Activated CD8-positive, alpha-beta memory T cell treated with anti-CD3 and anti-CD28 coated beads, Interleukin-2, amount 10 ng/mL, durations not matched to agents 7 days and 5 days (primary cell): ENCODE results near the gene MAS1L. TPM values are rescaled to one million over a fixed set of nuclear protein-coding genes. Genes with fewer than 3 reads are reported as not detected.
"Not testable (repeated sequence)": the region's sequence is repeated elsewhere in the genome, so short reads cannot be mapped to it uniquely, and the experiment has no call there.

Source experiments
- ATAC-seq: fragments of 150-1000 bp; cut with Tn5 transposase; one replicate; pipeline ENCODE4 v1.10.0; 2021; ENCODE audit warnings: moderate library complexity
- CTCF ChIA-PET: fragments of 350-600 bp; sonication (Branson Sonifier 250); formaldehyde crosslinking; loops from one replicate; lab custom pipeline; 2021; ENCODE audit warnings: antibody characterized with exemption; lab: Charles Lee
- DNase-seq: peaks from one replicate; pipeline ENCODE4 v3.0.0-alpha.2; 2020
- H3K27ac Mint-ChIP-seq: one replicate; pipeline ENCODE4 v1.8.0; 2021; ENCODE audit warnings: mild to moderate bottlenecking, mixed read lengths
- H3K27me3 Mint-ChIP-seq: one replicate; pipeline ENCODE4 v1.8.0; 2021; ENCODE audit warnings: mixed read lengths
- H3K36me3 Mint-ChIP-seq: one replicate; pipeline ENCODE4 v1.8.0; 2021; ENCODE audit warnings: mild to moderate bottlenecking, mixed read lengths
- H3K4me1 Mint-ChIP-seq: one replicate; pipeline ENCODE4 v1.8.0; 2021; ENCODE audit warnings: mixed read lengths
- H3K4me3 Mint-ChIP-seq: one replicate; pipeline ENCODE4 v1.8.0; 2021; ENCODE audit warnings: mild to moderate bottlenecking, moderate library complexity, mixed read lengths
- H3K9me3 Mint-ChIP-seq: one replicate; pipeline ENCODE4 v1.8.0; 2022; ENCODE audit warnings: low read depth, mixed read lengths
- total RNA-seq, 2 experiments: library from RNA; stranded (reverse); gene quantifications; one replicate each; pipeline ENCODE4 v1.2.3, GENCODE V29; 2021

MAS1L gene
- total RNA-seq, 2 experiments from 2014 or later = not detected

DNA sequence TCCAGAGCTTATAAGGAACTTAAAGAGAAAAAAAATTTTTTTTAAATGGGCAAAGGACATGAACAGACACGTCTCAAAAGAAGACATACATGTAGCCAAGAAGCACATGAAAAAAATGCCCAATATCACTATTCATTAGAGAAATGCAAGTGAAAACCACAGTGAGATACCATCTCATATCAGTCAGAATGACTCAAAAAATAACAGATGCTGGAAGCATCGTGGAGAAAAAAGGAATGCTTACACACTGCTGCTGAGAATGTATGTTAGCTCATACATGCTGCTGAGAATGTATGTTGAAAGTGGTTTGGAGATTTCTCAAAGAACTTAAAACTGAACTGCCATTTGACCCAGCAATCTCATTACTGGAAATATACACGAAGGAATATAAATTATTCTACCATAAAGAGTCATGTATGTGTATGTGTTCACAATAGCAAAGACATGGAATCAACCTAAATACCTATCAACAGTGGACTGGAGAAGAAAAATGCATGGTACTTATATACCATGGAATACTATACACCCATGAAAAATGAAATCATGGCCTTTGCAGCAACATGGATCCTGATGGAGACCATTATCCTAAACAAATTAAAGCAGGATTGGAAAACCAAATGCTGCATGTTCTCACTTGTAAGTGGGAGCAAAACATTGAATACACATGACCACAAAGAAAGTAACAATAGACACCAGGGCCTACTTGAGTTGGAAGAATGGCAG is 36.1 kb downstream of the MAS1L start:
- DNase-seq (no peak), ATAC-seq (no peak)
- H3K27me3 Mint-ChIP-seq = peaks cover 15% of the 10 kb centered on the region
- no peaks in the 10 kb centered on the region for H3K4me1 Mint-ChIP-seq
- H3K4me3 Mint-ChIP-seq = no peak overlapping the region
- H3K36me3 Mint-ChIP-seq = no peaks in the 10 kb centered on the region
- H3K27ac Mint-ChIP-seq = no peak overlapping the region
- no peaks in the 10 kb centered on the region for H3K9me3 Mint-ChIP-seq
- CTCF ChIA-PET = no interaction called here

GRCh38 chr6:29447670-29448069 is 40.1 kb downstream of the MAS1L start:
- Mint-ChIP-seq H3K27me3 (peaks cover 25% of the 10 kb centered on the region), H3K9me3 (no peaks in the 10 kb centered on the region), H3K27ac (no peak overlapping the region), H3K4me1 (no peaks in the 10 kb centered on the region), H3K36me3 (no peaks in the 10 kb centered on the region), H3K4me3 (no peak overlapping the region)
- DNase-seq (no peak), ATAC-seq (no peak)
- CTCF ChIA-PET = no interaction called here

DNA sequence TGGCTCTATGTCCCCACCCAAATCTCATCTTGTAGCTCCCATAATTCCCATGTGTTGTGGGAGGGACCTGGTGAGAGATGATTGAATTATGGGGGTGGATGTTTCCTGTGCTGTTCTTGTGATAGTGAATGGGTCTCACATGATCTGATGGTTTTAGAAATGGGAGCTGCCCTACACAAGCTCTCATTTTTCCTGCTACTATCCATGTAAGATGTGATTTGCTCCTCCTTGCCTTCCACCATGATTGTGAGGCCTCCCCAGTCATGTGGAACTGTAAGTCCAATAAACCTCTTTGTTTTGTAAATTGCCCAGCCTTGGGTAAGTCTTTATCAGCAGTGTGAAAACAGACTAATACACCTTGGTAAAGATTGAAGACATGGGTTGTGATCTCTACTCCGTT is 43.7 kb downstream of the MAS1L start:
- peaks cover 34% of the 10 kb centered on the region for H3K27me3 Mint-ChIP-seq
- CTCF ChIA-PET, H3K4me1 Mint-ChIP-seq, DNase-seq, ATAC-seq, H3K36me3 Mint-ChIP-seq, H3K4me3 Mint-ChIP-seq, H3K9me3 Mint-ChIP-seq, H3K27ac Mint-ChIP-seq: not testable (repeated sequence)

DNA sequence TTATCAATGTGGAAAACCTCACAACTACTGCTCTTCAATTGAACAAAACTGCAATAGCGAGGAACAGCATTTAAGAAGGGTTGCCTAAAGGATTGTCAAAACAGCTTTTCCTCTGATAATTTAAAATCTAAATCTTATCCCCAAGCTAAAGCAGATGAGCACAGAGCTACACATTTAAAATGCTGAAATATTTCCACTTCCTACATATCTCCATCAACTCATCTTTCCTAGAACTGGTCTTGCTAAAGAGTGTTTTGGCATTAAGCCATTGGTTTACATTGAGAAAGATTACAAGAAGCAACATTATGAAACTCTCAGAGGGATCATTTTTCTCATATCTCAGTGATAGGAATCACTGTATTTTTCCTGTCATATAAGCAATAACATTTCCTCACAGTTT is 45.0 kb downstream of the MAS1L start:
- Mint-ChIP-seq H3K4me1 (no peaks in the 10 kb centered on the region), H3K27me3 (peaks cover 39% of the 10 kb centered on the region), H3K27ac (no peak overlapping the region), H3K4me3 (no peak overlapping the region), H3K9me3 (no peaks in the 10 kb centered on the region), H3K36me3 (no peaks in the 10 kb centered on the region)
- DNase-seq (no peak), ATAC-seq (no peak)
- CTCF ChIA-PET = no interaction called here

DNA sequence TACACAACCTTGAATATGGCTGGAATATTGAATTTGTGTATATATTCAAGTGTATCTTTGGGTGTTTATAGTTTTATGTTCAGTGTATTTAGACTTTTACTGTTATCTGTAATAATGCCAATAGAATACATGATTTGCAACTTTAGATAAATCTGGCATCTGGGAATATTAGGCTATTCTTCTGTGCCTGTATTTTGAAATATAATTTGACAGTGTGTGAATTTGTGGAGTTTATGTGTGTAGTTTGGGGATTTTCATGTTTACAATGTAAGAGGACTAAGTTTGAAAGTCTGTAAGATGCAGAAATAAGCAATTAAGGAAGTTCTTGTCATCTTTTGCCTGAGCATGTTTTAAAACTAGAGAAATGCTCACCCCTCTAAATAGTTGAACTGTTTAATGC is 48.8 kb downstream of the MAS1L start, which contains the start of gene OR10C1:
Gene OR10C1, plus strand, starts transcription at position 301 of the 400 bp plus-strand sequence. CDS start 710 bp downstream, outside the sequence.
- CTCF ChIA-PET = interaction anchor here (0.6 kb wide), 1 partner anchor 214 kb away, joined by 3 read pairs; no protein-coding TSS in a partner anchor
- no peaks in the 10 kb centered on the region for H3K9me3 Mint-ChIP-seq
- peaks cover 35% of the 10 kb centered on the region for H3K27me3 Mint-ChIP-seq
- DNase-seq (no peak), ATAC-seq (no peak)
- H3K4me3 Mint-ChIP-seq = no peak within 1 kb of the TSS
- no peaks in the 10 kb centered on the region for H3K4me1 Mint-ChIP-seq
- no peak within 1 kb of the TSS for H3K27ac Mint-ChIP-seq
- no peaks in the 10 kb centered on the region for H3K36me3 Mint-ChIP-seq

- CTCF ChIA-PET, H3K4me1 Mint-ChIP-seq, H3K4me3 Mint-ChIP-seq, ATAC-seq, H3K36me3 Mint-ChIP-seq, H3K27ac Mint-ChIP-seq, DNase-seq, H3K9me3 Mint-ChIP-seq: not testable (repeated sequence)
- peaks cover 40% of the 10 kb centered on the region for H3K27me3 Mint-ChIP-seq
These were observed 51.0 kb downstream of the MAS1L start for GRCh38 chr6:29436730-29437129.

Other genes starting within 250 kb of the MAS1L start
- gene OR14J1, start 186.3 kb downstream of the MAS1L start, total RNA-seq = not detected
- gene OR5V1, start 119.1 kb downstream of the MAS1L start, total RNA-seq = not detected
- not detected for gene OR12D3, start 112.7 kb downstream of the MAS1L start, total RNA-seq
- gene OR12D2, start 92.3 kb downstream of the MAS1L start, total RNA-seq = not detected
- not detected for gene OR12D1, start 73.0 kb downstream of the MAS1L start, total RNA-seq
- not detected for gene OR10C1, start 48.6 kb downstream of the MAS1L start, total RNA-seq
- gene OR11A1, start 30.9 kb downstream of the MAS1L start, total RNA-seq = not detected
- gene OR2H1, start 30.8 kb downstream of the MAS1L start, total RNA-seq = not detected
- 1 to 10 TPM in 1 of 2 experiments, not detected in 1; 1.6 TPM for gene UBD, start 71.8 kb upstream of the MAS1L start, total RNA-seq
- not detected for gene OR2H2, start 97.2 kb upstream of the MAS1L start, total RNA-seq
- gene GABBR1, start 145.2 kb upstream of the MAS1L start, total RNA-seq = 1 to 10 TPM; 6.0 to 8.1 TPM
- gene MOG, start 169.1 kb upstream of the MAS1L start, total RNA-seq = not detected
- gene ZFP57, start 193.2 kb upstream of the MAS1L start, total RNA-seq = 10 to 100 TPM; 14.1 to 16.1 TPM
- 100 to 1,000 TPM; 300 to 444 TPM for gene HLA-F, start 235.5 kb upstream of the MAS1L start, total RNA-seq